Heart right ventricle (tissue), 16 donors: ENCODE measurements around the gene NAALADL2. TPM values are rescaled to one million over a fixed set of nuclear protein-coding genes. Genes with fewer than 3 reads are reported as not detected.

Experiments used
- ATAC-seq, 8 donors: fragments of 200-7000 bp; cut with Tn5 transposase; one replicate each; pipeline ENCODE4 v1.9.1; 2020; ENCODE audit warnings: mild to moderate bottlenecking in 8 of 8, moderate library complexity in 8 of 8, moderate number of reproducible peaks in 1 of 8
- DNase-seq, 2 donors: peaks; one replicate each; pipeline ENCODE4 v3.0.0-alpha.2; 2020
- H3K27ac ChIP-seq, 10 donors: fragments of 200-600 bp; sonication (generic) in 2 of 10; one replicate each; pipeline versions ENCODE4 v1.5.0 to v1.8.0; 2020 to 2022; ENCODE audit warnings: mild to moderate bottlenecking in 3 of 10
- H3K27me3 ChIP-seq, 7 donors: fragments of 200-600 bp; one replicate each; pipeline ENCODE4 v1.8.0; 2021 to 2022; ENCODE audit warnings: mild to moderate bottlenecking in 2 of 7
- H3K36me3 ChIP-seq, 9 donors: fragments of 200-600 bp; sonication (generic) in 1 of 9; one replicate each; pipeline versions ENCODE4 v1.5.0 to v1.8.0; 2020 to 2022; ENCODE audit warnings: mild to moderate bottlenecking in 2 of 9
- H3K4me1 ChIP-seq, 9 donors: fragments of 200-600 bp; sonication (generic) in 1 of 9; one replicate each; pipeline versions ENCODE4 v1.5.0 to v1.8.0; 2020 to 2022; ENCODE audit warnings: mild to moderate bottlenecking in 4 of 9
- H3K4me3 ChIP-seq, 10 donors: fragments of 200-600 bp; sonication (generic) in 2 of 10; one replicate each; pipeline versions ENCODE4 v1.5.0 to v1.8.0; 2020 to 2022; ENCODE audit warnings: mild to moderate bottlenecking in 7 of 10, moderate library complexity in 2 of 10
- H3K9me3 ChIP-seq, 11 donors: fragments of 200-600 bp in 10 of 11; sonication (generic) in 2 of 11; one replicate each; pipeline versions ENCODE4 v1.5.0 to v1.8.0; 2013 to 2022; ENCODE audit warnings: mild to moderate bottlenecking in 2 of 11, control low read depth in 1 of 11, moderate library complexity in 1 of 11
- WGBS, 2 donors: extraction: QIAGEN DNeasy Blood & Tissue Kit; methylation state at CpG; one replicate each; pipeline ENCODE4 v1.1.7; 2013; ENCODE audit warnings: inconsistent platforms in 1 of 2; 5-methylcytosine and 5-hydroxymethylcytosine counted together
- intact Hi-C, 10 donors: fragments of 100-400 bp; cut with DNase I; formaldehyde crosslinking; loops; one replicate each; pipeline versions ENCODE4 v1.11.1 to v1.14.2; 2022
- polyA plus RNA-seq, 2 donors: library from polyadenylated mRNA; stranded (reverse); fragments of 200-250 nt; gene quantifications; one replicate each; pipeline ENCODE4 v1.2.3, GENCODE V29; 2013
- total RNA-seq, 10 donors: library from RNA; stranded (reverse); fragmentation: NEBNext Ultra II Directional in 3 of 10; extraction: Animal tissue kit (Norgen Biotek cat#: 25700) in 3 of 10; gene quantifications; one replicate each; pipeline versions ENCODE4 v1.2.1 to v1.2.4, GENCODE V29; 2021 to 2023
- TF ChIP-seq, protein P1 (sequence below), 9 donors: fragments of 200-600 bp; sonication (generic) in 2 of 9; IDR thresholded peaks; one replicate each; pipeline versions ENCODE4 v1.5.0 to v1.8.0; 2021 to 2022; ENCODE audit warnings: antibody characterized with exemption in 9 of 9, mild to moderate bottlenecking in 5 of 9, moderate library complexity in 1 of 9
- donor health status: Arrhythmogenic right ventricular cardiomyopathy.
- donor health status: ischemic (EF 13 %, LVEDD 7.1; RV severe dilation, severe dysfunction).
- donor health status: healthy with polysubstance abuse.
- donor health status: DM: no; HTN: yes; CAD: no.
- donor health status: DM: no; HTN: no; CAD: no.
- donor health status: ischemic (EF 25% LVEDD 6.9; RV normal size, moderate dysfunction).
- donor health status: ischemic (EF 25% LVEDD 5.7; RV mildly dilated, moderate dysfunction).
- donor health status: healthy.
- donor health status: DM: yes; HTN: yes; CAD: no.
- donor health status: Ischemic cardiomyopathy.
- donor health status: ischemic (EF 35%, LVEDD 5.7; RV mildly dilated, moderate dysfunction).
- donor health status: nonischemic (EF 11% LVEDD 7.7; RV severe dilation, severe dysfunction).
- donor health status: DM: yes; HTN: yes; CAD: no.
- donor health status: PGD.
- donor health status: ischemic (EF 29% LVEDD 5.4; RV normal size, mild dysfunction).
- donor health status: nonischemic (EF 23%, LVEDD 6.1; RV moderate dilation, normal function).

NAALADL2 gene
- total and polyA plus RNA-seq, 12 donors: 0.36 to 11.9 (median 5.2) TPM

DNA sequence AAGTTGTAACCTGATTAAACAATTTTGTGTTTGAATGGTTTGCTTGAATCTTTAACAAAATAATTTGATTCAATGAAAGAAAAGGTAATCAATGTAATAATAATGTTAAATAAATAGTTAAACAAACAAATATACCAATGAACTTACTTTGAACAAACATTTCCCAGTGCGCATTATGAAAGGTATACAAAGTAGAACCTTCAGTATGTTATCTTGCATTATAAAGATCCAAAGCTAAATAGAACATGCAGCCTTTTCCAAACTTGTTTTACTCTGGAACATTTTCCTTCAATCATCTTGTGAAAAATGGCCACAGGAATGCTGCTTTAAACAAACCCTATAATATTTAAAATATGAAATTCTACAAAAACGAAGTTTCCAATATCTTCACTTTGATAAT is 620.0 kb downstream of the NAALADL2 start:
- intact Hi-C loops: no loop called here
- ATAC-seq (no peak), DNase-seq (no peak)
- TF ChIP-seq, protein P1, sequence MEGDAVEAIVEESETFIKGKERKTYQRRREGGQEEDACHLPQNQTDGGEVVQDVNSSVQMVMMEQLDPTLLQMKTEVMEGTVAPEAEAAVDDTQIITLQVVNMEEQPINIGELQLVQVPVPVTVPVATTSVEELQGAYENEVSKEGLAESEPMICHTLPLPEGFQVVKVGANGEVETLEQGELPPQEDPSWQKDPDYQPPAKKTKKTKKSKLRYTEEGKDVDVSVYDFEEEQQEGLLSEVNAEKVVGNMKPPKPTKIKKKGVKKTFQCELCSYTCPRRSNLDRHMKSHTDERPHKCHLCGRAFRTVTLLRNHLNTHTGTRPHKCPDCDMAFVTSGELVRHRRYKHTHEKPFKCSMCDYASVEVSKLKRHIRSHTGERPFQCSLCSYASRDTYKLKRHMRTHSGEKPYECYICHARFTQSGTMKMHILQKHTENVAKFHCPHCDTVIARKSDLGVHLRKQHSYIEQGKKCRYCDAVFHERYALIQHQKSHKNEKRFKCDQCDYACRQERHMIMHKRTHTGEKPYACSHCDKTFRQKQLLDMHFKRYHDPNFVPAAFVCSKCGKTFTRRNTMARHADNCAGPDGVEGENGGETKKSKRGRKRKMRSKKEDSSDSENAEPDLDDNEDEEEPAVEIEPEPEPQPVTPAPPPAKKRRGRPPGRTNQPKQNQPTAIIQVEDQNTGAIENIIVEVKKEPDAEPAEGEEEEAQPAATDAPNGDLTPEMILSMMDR (IDR thresholded peaks at IDR 0.05): no peak
- H3K9me3 ChIP-seq: no peaks in the 10 kb centered on the region
- no peaks in the 10 kb centered on the region for H3K36me3 ChIP-seq
- no peaks in the 10 kb centered on the region for H3K27me3 ChIP-seq
- H3K4me1 ChIP-seq: no peaks in the 10 kb centered on the region
- WGBS, 2 donors: 64 to 80% methylated on average over 2 of the region's 2 CpGs
- H3K4me3 ChIP-seq: no peak overlapping the region
- no peak overlapping the region for H3K27ac ChIP-seq

DNA sequence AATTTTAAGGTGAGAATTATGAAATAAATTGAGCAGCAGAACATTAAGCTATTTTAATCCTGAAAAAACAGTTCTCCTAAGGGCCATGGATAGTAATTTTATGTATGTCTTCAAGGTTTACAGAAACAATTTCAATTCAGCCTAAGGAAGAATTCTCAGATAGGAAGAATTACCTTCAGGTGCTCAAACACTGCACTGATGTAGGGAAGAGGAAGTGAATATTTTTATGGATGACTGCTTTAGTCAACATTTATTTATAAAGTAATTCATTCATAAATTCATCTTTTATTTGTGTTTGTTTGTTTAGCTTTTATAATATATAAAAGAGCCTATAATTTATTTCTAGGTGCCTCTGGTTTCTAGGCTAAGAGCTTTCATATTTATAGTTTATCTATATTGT is 620.7 kb downstream of the NAALADL2 start:
- Histone ChIP-seq H3K9me3 (no peaks in the 10 kb centered on the region), H3K27me3 (no peaks in the 10 kb centered on the region), H3K36me3 (no peaks in the 10 kb centered on the region), H3K4me3 (no peak overlapping the region), H3K4me1 (no peaks in the 10 kb centered on the region), H3K27ac (no peak overlapping the region)
- no peak for ATAC-seq
- intact Hi-C loops: no loop called here
- TF ChIP-seq, protein P1 (IDR thresholded peaks at IDR 0.05): no peak
- DNase-seq: no peak

DNA sequence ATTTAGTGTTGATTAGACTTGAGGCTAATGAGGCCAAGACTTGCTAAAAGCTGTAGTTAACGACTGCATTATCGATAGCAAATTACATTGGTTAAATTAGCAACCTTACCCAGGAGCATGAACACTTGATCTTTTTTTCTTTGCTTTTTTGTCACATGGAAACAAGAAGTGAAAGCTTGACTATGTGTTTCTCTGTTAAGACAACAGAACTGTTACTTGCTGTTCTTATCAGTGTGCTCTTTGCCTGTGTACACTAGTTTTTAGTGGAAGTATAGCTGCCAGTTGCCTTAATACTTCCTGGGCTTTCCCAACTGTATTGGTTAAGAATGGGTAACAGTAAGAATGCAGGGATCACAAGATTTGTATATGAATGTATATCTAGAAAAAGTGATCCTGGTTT is 625.5 kb downstream of the NAALADL2 start:
- ATAC-seq: no peak
- H3K4me3 ChIP-seq: no peak overlapping the region
- H3K4me1 ChIP-seq: no peaks in the 10 kb centered on the region

DNA sequence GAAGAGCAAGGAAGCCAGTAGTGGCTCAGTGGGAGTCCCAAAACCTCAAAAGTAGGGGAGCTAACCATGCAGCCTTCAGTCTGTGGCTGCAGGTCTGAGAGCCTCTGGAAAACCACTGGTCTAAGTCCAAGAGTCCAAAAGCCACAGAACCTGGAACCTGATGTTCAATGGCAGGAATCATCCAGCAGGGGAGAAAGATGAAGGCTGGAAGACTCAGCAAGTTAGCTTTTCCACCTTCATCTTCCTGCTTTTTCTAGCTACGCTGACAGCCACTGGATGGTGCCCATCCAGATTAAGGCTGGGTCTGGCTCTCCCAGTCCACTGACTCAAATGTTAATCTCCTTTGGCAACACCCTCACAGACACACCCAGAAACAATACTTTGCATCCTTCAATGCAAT is 626.3 kb downstream of the NAALADL2 start:
- ATAC-seq (no peak), DNase-seq (no peak)
- intact Hi-C loops: no loop called here
- H3K4me1 ChIP-seq: no peaks in the 10 kb centered on the region
- H3K9me3 ChIP-seq: no peaks in the 10 kb centered on the region
- no peaks in the 10 kb centered on the region for H3K36me3 ChIP-seq
- TF ChIP-seq, protein P1 (IDR thresholded peaks at IDR 0.05): no peak
- 80 to 84% methylated on average over 1 of the region's 1 CpG for WGBS, 2 donors
- no peaks in the 10 kb centered on the region for H3K27me3 ChIP-seq
- H3K27ac ChIP-seq: no peak overlapping the region
- H3K4me3 ChIP-seq: no peak overlapping the region

More for the DNA sequence above, 625.5 kb downstream of the NAALADL2 start:
- DNase-seq: no peak
- TF ChIP-seq, protein P1 (IDR thresholded peaks at IDR 0.05): no peak
- H3K9me3 ChIP-seq: no peaks in the 10 kb centered on the region
- WGBS, 2 donors: 88 to 95% methylated on average over 2 of the region's 2 CpGs
- intact Hi-C loops: no loop called here
- no peaks in the 10 kb centered on the region for H3K27me3 ChIP-seq
- no peaks in the 10 kb centered on the region for H3K36me3 ChIP-seq
- H3K27ac ChIP-seq: no peak overlapping the region

DNA sequence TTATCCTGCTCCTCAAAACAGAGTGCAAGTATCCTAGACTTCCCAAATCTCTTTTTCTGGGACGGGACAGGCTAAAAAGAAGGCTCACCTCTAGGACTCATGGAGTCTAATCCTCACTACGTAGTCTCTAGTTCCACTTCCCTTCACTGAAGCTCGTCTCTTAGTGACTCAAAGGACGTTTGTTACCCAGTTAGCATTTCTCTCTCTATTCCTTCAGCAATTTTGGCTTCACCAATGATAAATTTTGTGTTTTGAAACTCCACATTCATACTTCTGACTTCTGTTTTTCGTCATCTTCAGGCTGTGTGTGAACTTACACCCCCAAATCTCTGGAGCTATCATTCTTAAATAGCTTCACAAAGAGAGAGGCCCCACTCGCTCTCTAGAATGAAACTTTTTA is 627.1 kb downstream of the NAALADL2 start:
- Histone ChIP-seq H3K4me3 (no peak overlapping the region), H3K27me3 (no peaks in the 10 kb centered on the region), H3K4me1 (no peaks in the 10 kb centered on the region), H3K9me3 (no peaks in the 10 kb centered on the region), H3K27ac (no peak overlapping the region), H3K36me3 (no peaks in the 10 kb centered on the region)
- TF ChIP-seq, protein P1 (IDR thresholded peaks at IDR 0.05): no peak
- 79 to 87% methylated on average over 6 of the region's 6 CpGs for WGBS, 2 donors
- intact Hi-C loops: no loop called here
- no peak for DNase-seq
- ATAC-seq: no peak
